Omental fat pad (tissue), 4 donors: ENCODE results near the gene CTRL. TPM values are rescaled to one million over a fixed set of nuclear protein-coding genes. Genes with fewer than 3 reads are reported as not detected.

Source experiments
- ATAC-seq: fragments of 150-250 bp; one replicate; pipeline ENCODE4 v1.9.1; 2016; ENCODE audit warnings: mild to moderate bottlenecking, moderate library complexity; ENCODE audit not compliant: low FRiP score
- DNase-seq: peaks from one replicate; pipeline ENCODE4 v3.0.0-alpha.2; 2019; ENCODE audit warnings: low spot score
- CTCF ChIP-seq, 3 donors: fragments of 450-650 bp; IDR thresholded peaks; one replicate each; pipeline ENCODE4 v1.5.1; 2016 to 2017; ENCODE audit warnings: antibody characterized with exemption in 3 of 3, mild to moderate bottlenecking in 3 of 3, moderate library complexity in 2 of 3
- total RNA-seq, 4 donors: library from RNA; depleted of rRNA; stranded (reverse); fragments of >200 nt; gene quantifications; one replicate each; pipeline ENCODE4 v1.1.0, GENCODE V29; 2016

The CTRL gene
- total RNA-seq, 4 donors from 2014 or later, result 0.65 to 5.0 (median 2.3) TPM

DNA sequence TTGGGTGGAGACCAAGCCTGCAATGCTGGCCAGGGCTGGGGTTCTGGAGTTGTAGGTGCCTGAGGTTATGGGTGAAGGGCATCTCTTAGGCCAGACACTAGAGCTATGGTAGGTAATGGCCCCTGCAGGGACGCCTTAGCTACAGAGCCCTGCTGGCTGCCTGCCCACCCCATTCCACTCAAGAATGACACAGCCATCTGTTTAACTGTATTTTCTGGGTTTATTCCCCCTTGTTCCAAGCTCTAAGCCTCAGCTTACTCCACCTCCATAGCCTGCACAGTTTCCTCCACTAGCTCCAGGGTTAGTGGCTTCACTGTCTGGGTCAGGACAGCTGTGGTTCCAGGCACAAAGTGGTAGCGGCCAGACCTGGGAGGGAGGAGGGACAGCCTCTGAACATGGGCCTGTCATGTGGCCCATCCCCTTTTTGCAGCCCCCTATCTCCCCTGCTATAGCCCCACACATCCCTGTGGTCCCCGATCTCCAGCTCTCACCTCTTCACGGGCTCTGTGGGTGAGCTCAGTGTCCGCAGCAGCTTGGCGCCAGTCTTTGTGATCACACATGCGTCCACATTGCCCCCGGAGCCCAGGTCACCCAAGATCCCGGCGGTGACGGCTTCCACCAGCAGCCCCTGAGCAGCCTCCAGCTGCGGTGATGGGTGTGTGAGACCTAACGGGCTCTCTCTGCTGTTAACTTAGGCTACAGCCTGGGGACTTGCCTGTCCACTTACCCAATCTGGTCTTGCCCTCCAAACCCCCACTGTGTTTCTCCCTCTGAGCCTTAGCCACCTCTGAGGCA lies 2.8 kb upstream of the CTRL start:
- TF ChIP-seq CTCF (IDR thresholded peaks at IDR 0.05), result no peak
- ATAC-seq (no peak), DNase-seq (no peak)

DNA sequence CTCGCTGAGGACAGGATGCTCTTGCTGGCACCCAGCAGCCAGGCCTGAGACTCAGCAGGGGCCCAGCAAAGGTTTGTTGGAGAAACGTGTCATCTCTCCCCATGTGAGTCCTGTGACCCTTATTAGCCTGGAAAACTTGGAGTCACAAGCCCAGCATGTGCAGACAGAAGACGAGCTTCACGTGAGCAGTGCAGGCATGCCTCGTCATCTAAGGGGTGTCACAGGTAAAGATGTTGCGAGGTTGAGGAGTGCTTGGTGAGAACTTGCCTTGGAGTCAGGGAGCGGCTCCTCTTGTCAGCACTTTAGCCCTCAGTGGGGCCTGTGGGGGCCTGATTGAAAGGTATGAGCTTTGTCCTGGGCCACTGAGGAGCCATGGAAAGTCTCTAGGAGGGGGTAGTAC lies 2.1 kb upstream of the CTRL start:
- ATAC-seq, result no peak

DNA sequence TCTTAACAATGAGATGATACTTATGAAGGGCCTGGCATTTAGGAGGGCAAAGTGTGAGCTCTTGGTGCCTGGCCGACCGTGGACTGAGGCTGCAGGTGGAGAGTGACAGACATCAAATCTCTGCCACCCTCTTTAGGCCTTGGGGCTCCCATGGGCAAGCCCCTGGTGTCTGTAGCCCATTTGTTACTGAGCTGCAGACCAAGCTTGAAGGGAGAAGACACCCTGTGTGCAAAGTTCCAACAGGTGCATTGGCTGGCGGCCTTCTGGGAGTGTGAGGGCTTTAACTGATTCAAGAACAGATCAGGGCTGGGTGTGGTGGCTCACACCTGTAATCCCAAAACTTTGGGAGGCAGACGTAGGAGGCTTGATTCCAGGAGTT lies 789 bp upstream of the CTRL start:
- no peak for TF ChIP-seq CTCF (IDR thresholded peaks at IDR 0.05)
- DNase-seq (no peak), ATAC-seq (no peak)

More for the DNA sequence above, 2.1 kb upstream of the CTRL start:
- TF ChIP-seq CTCF (IDR thresholded peaks at IDR 0.05), result no peak
- no peak for DNase-seq

GRCh38 chr16:67930678-67931211 lies 917 bp downstream of the CTRL start:
- no peak for ATAC-seq
- no peak for DNase-seq
- TF ChIP-seq CTCF (IDR thresholded peaks at IDR 0.05), result no peak

GRCh38 chr16:67930191-67930590 lies 1.5 kb downstream of the CTRL start:
- DNase-seq (no peak), ATAC-seq (no peak)
- no peak for TF ChIP-seq CTCF (IDR thresholded peaks at IDR 0.05)

DNA sequence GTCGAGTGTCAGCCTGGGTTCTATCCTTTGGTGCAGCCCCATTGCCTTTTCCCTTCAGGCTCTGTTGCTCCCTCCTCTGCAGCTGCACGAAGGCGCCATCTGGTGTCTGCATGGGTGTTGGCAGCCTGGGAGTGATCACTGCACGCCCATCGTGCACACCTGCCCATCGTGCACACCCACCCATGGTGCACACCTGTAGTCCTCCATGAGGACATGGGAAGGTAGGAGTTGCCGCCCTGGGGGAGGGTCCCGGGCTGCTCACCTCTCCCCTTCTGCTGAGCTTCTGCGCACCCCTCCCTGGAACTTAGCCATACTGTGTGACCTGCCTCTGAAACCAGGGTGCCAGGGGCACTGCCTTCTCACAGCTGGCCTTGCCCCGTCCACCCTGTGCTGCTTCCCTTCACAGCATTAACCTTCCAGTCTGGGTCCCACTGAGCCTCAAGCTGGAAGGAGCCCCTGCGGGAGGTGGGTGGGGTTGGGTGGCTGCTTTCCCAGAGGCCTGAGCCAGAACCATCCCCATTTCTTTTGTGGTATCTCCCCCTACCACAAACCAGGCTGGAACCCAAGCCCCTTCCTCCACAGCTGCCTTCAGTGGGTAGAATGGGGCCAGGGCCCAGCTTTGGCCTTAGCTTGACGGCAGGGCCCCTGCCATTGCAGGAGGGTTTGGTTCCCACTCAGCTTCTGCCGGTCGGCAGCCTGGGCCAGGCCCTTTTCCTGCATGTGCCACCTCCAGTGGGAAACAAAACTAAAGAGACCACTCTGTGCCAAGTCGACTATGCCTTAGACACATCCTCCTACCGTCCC lies 2.9 kb downstream of the CTRL start:
- DNase-seq (peak; percentile 56), ATAC-seq (peak; percentile 46)
- peak in 1 of 3 donors; percentile 71 for TF ChIP-seq CTCF (IDR thresholded peaks at IDR 0.05)
